ENCODE data around the gene WARS2.

The WARS2 gene

GRCh38 chr1:118982821-118983557, 157.5 kb downstream of the WARS2 start:
- peak; percentile 51 for DNase-seq

GRCh38 chr1:118982266-118982665, 158.2 kb downstream of the WARS2 start:
- peak; percentile 68 for DNase-seq

GRCh38 chr1:118981436-118981835, 159.0 kb downstream of the WARS2 start:
- peak; percentile 50 for DNase-seq

All from fibroblast of skin of back (primary cell).